Transverse colon (tissue), 3 donors: ENCODE measurements around the gene SMAD3.

Source experiments
- EP300 ChIP-seq: sonication (generic); formaldehyde crosslinking; IDR thresholded peaks from one replicate; pipeline ENCODE4 v1.6.1; 2017; ENCODE audit warnings: antibody characterized with exemption, low read depth
- POLR2A ChIP-seq: fragments of 450-650 bp; IDR thresholded peaks from one replicate; pipeline ENCODE4 v1.6.1; 2016; ENCODE audit warnings: antibody characterized with exemption, mild to moderate bottlenecking, moderate library complexity
- TF ChIP-seq, protein P1 (sequence below), 5 experiments: fragments of 200-600 bp in 3 of 5; fragments of 450-650 bp in 2 of 5; sonication (generic) in 3 of 5; IDR thresholded peaks; 1 replicate in 2 of 5; 2 replicates in 3 of 5; pipeline ENCODE4 v1.5.1; 2016 to 2017; ENCODE audit warnings: antibody characterized with exemption in 5 of 5, inconsistent platforms in 3 of 5, mild to moderate bottlenecking in 2 of 5, moderate library complexity in 1 of 5

- TF ChIP-seq, protein P1, sequence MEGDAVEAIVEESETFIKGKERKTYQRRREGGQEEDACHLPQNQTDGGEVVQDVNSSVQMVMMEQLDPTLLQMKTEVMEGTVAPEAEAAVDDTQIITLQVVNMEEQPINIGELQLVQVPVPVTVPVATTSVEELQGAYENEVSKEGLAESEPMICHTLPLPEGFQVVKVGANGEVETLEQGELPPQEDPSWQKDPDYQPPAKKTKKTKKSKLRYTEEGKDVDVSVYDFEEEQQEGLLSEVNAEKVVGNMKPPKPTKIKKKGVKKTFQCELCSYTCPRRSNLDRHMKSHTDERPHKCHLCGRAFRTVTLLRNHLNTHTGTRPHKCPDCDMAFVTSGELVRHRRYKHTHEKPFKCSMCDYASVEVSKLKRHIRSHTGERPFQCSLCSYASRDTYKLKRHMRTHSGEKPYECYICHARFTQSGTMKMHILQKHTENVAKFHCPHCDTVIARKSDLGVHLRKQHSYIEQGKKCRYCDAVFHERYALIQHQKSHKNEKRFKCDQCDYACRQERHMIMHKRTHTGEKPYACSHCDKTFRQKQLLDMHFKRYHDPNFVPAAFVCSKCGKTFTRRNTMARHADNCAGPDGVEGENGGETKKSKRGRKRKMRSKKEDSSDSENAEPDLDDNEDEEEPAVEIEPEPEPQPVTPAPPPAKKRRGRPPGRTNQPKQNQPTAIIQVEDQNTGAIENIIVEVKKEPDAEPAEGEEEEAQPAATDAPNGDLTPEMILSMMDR (IDR thresholded peaks at IDR 0.05): no peak
- TF ChIP-seq EP300 (no peak), POLR2A (no peak)
These were observed 47.0 kb upstream of the SMAD3 start for GRCh38 chr15:67018441-67018840.
